ENCODE results near the gene AIFM2. TPM values are rescaled to one million over a fixed set of nuclear protein-coding genes. Genes with fewer than 3 reads are reported as not detected.

The AIFM2 gene
- total RNA-seq, 4 donors from 2014 or later, result 6.3 to 8.2 (median 7.0) TPM

- DNase-seq (ENCODE audit: low spot score in 2 of 2), result peak; percentile 14 to 81
- 67 to 72% methylated on average over 18 of the region's 18 CpGs for WGBS, 2 donors
- intact Hi-C loops (cut with DNase I; ENCODE audit: low total_unique reads), result no loop called here
- TF ChIP-seq POLR2A (IDR thresholded peaks at IDR 0.05) (no peak), CTCF (IDR thresholded peaks at IDR 0.05) (no peak)
- H3K4me3 ChIP-seq (ENCODE audit: low read depth, poor library complexity, severe bottlenecking), result no peak overlapping the region
Measured at GRCh38 chr10:70144372-70145110, 11.9 kb upstream of the AIFM2 start.

DNA sequence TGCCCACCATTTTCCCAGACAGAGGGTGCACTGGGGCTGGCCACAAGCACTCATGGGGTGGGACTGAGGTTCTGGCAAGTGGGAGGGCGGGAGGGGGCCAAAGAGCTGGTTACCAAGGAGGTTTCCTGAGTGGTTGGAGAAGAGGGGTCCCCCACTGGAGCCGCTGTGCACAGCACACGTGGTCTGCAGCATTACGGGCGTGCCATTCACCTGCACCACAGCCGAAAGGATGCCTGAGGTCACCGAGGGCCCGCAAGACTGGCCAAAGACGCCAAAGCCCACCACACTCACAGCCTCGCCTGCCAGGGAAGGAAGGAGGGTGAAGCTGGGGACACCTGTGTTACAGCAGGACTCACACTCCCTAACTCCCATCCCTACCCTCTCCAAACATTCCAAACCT is 9.9 kb upstream of the AIFM2 start:
- TF ChIP-seq CTCF (IDR thresholded peaks at IDR 0.05), result no peak
- no peak for TF ChIP-seq POLR2A (IDR thresholded peaks at IDR 0.05)
- intact Hi-C loops (cut with DNase I; ENCODE audit: low total_unique reads), result no loop called here
- H3K4me3 ChIP-seq (ENCODE audit: low read depth, poor library complexity, severe bottlenecking), result no peak overlapping the region
- DNase-seq (ENCODE audit: low spot score in 2 of 2), result peak; percentile 8 to 76
- WGBS, 2 donors, result 90 to 91% methylated on average over 10 of the region's 10 CpGs

- TF ChIP-seq POLR2A (IDR thresholded peaks at IDR 0.05), result no peak
- TF ChIP-seq CTCF (IDR thresholded peaks at IDR 0.05), result no peak
- no peak for DNase-seq (ENCODE audit: low spot score in 2 of 2)
- WGBS, 2 donors, result 83 to 86% methylated on average over 5 of the region's 5 CpGs
- intact Hi-C loops (cut with DNase I; ENCODE audit: low total_unique reads), result no loop called here
- H3K4me3 ChIP-seq (ENCODE audit: low read depth, poor library complexity, severe bottlenecking), result no peak overlapping the region
Measured at GRCh38 chr10:70140297-70140696, 7.7 kb upstream of the AIFM2 start.

DNA sequence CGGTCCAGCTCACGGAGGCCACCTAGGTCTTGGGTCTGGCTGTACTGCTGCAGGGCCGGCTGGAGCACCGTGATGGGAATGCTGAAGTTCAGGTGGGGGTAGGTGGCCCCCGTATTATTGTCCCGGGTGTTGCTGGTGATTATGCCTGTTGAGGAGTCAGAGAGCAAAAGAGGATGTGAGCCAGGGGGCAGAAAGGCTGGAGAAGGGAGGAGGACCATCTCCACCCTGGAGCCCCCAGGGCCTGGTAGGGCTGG is 7.3 kb upstream of the AIFM2 start:
- intact Hi-C loops (cut with DNase I; ENCODE audit: low total_unique reads), result no loop called here
- H3K4me3 ChIP-seq (ENCODE audit: low read depth, poor library complexity, severe bottlenecking), result no peak overlapping the region
- TF ChIP-seq POLR2A (IDR thresholded peaks at IDR 0.05) (no peak), CTCF (IDR thresholded peaks at IDR 0.05) (no peak)
- no peak for DNase-seq (ENCODE audit: low spot score in 2 of 2)
- 67 to 81% methylated on average over 6 of the region's 6 CpGs for WGBS, 2 donors

DNA sequence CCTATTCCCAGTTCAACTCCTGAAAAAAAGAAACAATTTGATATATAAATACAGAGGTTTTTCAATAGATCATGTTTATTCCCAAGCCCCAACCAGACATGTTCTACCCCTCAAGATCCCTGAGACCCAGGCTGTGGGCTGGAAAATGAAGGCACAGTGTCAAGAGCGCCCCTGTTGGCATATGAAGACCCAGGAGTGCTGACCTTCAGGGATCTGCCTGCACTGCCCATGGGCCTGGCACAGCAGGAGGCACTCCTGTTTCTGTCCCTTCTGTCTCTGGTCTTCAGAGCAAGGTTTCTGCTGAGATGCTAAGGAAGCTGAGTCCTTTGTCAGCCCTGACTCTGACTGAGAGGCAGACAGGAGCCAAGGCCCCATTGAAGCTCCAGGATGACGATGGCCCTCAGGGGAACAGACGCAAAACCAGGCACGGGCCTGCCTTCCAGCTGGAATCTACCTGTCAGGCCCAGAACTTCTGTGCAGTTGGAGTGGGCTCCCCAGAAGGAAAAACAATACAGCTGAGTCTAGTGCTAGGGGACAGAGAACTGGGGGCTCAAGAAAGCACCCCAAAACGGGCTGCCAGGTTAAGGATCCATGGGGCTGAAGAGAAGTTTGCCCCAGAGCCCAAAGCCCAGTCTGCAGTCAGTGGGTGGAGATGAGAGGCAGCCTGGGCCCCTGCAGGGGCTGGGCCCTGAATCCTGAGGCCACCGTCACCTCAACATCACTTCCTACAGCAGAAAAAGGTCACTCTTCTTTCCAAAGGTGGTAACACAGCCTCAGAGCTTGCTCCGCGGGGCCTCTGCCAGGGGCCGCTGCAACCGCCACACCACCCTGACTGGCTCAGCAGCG is 6.7 kb upstream of the AIFM2 start:
- H3K4me3 ChIP-seq (ENCODE audit: low read depth, poor library complexity, severe bottlenecking), result no peak overlapping the region
- 73 to 81% methylated on average over 11 of the region's 11 CpGs for WGBS, 2 donors
- intact Hi-C loops (cut with DNase I; ENCODE audit: low total_unique reads), result no loop called here
- no peak for TF ChIP-seq CTCF (IDR thresholded peaks at IDR 0.05)
- TF ChIP-seq POLR2A (IDR thresholded peaks at IDR 0.05), result no peak
- DNase-seq (ENCODE audit: low spot score in 2 of 2), result peak in 1 of 2 donors; percentile 83

All from lower leg skin (tissue), 4 donors.